GM23338 (cell line): ENCODE measurements around the gene GPR3.

Source experiments
- POLR2AphosphoS5 ChIP-seq: IDR thresholded peaks from 2 replicates; pipeline ENCODE4 v1.6.1; 2016; ENCODE audit warnings: antibody characterized with exemption, low read depth
- REST ChIP-seq: IDR thresholded peaks from one replicate; pipeline ENCODE4 v1.6.1; 2018; ENCODE audit warnings: antibody characterized with exemption; ENCODE audit not compliant: unreplicated experiment
- TF ChIP-seq, protein P1 (sequence below), 2 experiments: fragments of 200-600 bp in 1 of 2; sonication (generic) in 1 of 2; conservative IDR thresholded peaks; 2 replicates each; pipeline versions ENCODE4 v1.5.1 to v1.6.1; 2016 to 2017; ENCODE audit warnings: antibody characterized with exemption in 2 of 2, low read depth in 2 of 2, mild to moderate bottlenecking in 2 of 2, moderate library complexity in 1 of 2

- TF ChIP-seq REST (no peak), POLR2AphosphoS5 (no peak)
- TF ChIP-seq, protein P1, sequence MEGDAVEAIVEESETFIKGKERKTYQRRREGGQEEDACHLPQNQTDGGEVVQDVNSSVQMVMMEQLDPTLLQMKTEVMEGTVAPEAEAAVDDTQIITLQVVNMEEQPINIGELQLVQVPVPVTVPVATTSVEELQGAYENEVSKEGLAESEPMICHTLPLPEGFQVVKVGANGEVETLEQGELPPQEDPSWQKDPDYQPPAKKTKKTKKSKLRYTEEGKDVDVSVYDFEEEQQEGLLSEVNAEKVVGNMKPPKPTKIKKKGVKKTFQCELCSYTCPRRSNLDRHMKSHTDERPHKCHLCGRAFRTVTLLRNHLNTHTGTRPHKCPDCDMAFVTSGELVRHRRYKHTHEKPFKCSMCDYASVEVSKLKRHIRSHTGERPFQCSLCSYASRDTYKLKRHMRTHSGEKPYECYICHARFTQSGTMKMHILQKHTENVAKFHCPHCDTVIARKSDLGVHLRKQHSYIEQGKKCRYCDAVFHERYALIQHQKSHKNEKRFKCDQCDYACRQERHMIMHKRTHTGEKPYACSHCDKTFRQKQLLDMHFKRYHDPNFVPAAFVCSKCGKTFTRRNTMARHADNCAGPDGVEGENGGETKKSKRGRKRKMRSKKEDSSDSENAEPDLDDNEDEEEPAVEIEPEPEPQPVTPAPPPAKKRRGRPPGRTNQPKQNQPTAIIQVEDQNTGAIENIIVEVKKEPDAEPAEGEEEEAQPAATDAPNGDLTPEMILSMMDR (conservative IDR thresholded peaks at IDR 0.05; ENCODE audit: low read depth in 2 of 2), result no peak
These were observed 2.5 kb downstream of the GPR3 start for GRCh38 chr1:27394925-27395324.
